Measurements from ENCODE around the gene IL22RA2. TPM values are rescaled to one million over a fixed set of nuclear protein-coding genes. Genes with fewer than 3 reads are reported as not detected.

IL22RA2 gene
- total RNA-seq, 4 donors from 2014 or later = not detected

GRCh38 chr6:137156650-137157049 lies 16.8 kb downstream of the IL22RA2 start:
- no peaks in the 10 kb centered on the region for H3K36me3 ChIP-seq
- no peaks in the 10 kb centered on the region for H3K4me1 ChIP-seq
- WGBS, 2 donors = 28 to 35% methylated on average over 1 of the region's 1 CpG
- intact Hi-C loops (cut with DNase I) = no loop called here
- no peak for TF ChIP-seq CTCF (IDR thresholded peaks at IDR 0.05)
- TF ChIP-seq POLR2A (IDR thresholded peaks at IDR 0.05) = no peak
- DNase-seq = peak; percentile 3 to 23
- H3K27ac ChIP-seq = no peak overlapping the region
- H3K27me3 ChIP-seq = no peaks in the 10 kb centered on the region
- H3K4me3 ChIP-seq (replicated peaks in 1 of 3) = no peak overlapping the region
- no peaks in the 10 kb centered on the region for H3K9me3 ChIP-seq

GRCh38 chr6:137155830-137156229 lies 17.6 kb downstream of the IL22RA2 start:
- 86 to 90% methylated on average over 2 of the region's 2 CpGs for WGBS, 2 donors
- no peak overlapping the region for H3K4me3 ChIP-seq (replicated peaks in 1 of 3)
- TF ChIP-seq CTCF (IDR thresholded peaks at IDR 0.05) = no peak
- TF ChIP-seq POLR2A (IDR thresholded peaks at IDR 0.05) = no peak
- no peak overlapping the region for H3K27ac ChIP-seq
- H3K9me3 ChIP-seq = no peaks in the 10 kb centered on the region
- intact Hi-C loops (cut with DNase I) = no loop called here
- no peaks in the 10 kb centered on the region for H3K4me1 ChIP-seq
- no peaks in the 10 kb centered on the region for H3K27me3 ChIP-seq
- H3K36me3 ChIP-seq = no peaks in the 10 kb centered on the region
- no peak for DNase-seq

- 85 to 88% methylated on average over 3 of the region's 3 CpGs for WGBS, 2 donors
- Histone ChIP-seq H3K27ac (no peak overlapping the region), H3K9me3 (no peaks in the 10 kb centered on the region), H3K4me1 (no peaks in the 10 kb centered on the region), H3K27me3 (no peaks in the 10 kb centered on the region), H3K4me3 (replicated peaks in 1 of 3) (no peak overlapping the region), H3K36me3 (no peaks in the 10 kb centered on the region)
- TF ChIP-seq CTCF (IDR thresholded peaks at IDR 0.05) = no peak
- TF ChIP-seq POLR2A (IDR thresholded peaks at IDR 0.05) = no peak
- intact Hi-C loops (cut with DNase I) = no loop called here
- no peak for DNase-seq
Measured at GRCh38 chr6:137150072-137150471, 23.4 kb downstream of the IL22RA2 start.

GRCh38 chr6:137149035-137149393 lies 24.4 kb downstream of the IL22RA2 start:
- no peak for DNase-seq
- Histone ChIP-seq H3K9me3 (no peaks in the 10 kb centered on the region), H3K27me3 (no peaks in the 10 kb centered on the region), H3K4me3 (replicated peaks in 1 of 3) (no peak overlapping the region), H3K36me3 (no peaks in the 10 kb centered on the region), H3K4me1 (no peaks in the 10 kb centered on the region), H3K27ac (no peak overlapping the region)
- 56 to 90% methylated on average over 1 of the region's 1 CpG for WGBS, 2 donors
- intact Hi-C loops (cut with DNase I) = no loop called here
- no peak for TF ChIP-seq CTCF (IDR thresholded peaks at IDR 0.05)
- TF ChIP-seq POLR2A (IDR thresholded peaks at IDR 0.05) = no peak

GRCh38 chr6:137148306-137149034 lies 25.0 kb downstream of the IL22RA2 start:
- no peak for TF ChIP-seq CTCF (IDR thresholded peaks at IDR 0.05)
- no peak for TF ChIP-seq POLR2A (IDR thresholded peaks at IDR 0.05)
- Histone ChIP-seq H3K27ac (no peak overlapping the region), H3K27me3 (no peaks in the 10 kb centered on the region), H3K9me3 (no peaks in the 10 kb centered on the region), H3K36me3 (no peaks in the 10 kb centered on the region), H3K4me3 (replicated peaks in 1 of 3) (no peak overlapping the region), H3K4me1 (no peaks in the 10 kb centered on the region)
- no peak for DNase-seq
- 86% methylated on average over 2 of the region's 2 CpGs for WGBS, 2 donors
- intact Hi-C loops (cut with DNase I) = no loop called here
